ENCODE measurements around the gene NLRP6. TPM values are rescaled to one million over a fixed set of nuclear protein-coding genes. Genes with fewer than 3 reads are reported as not detected.
A peak's percentile ranks its signal among the peaks of the same experiment; 100 is the strongest.
"Not testable (repeated sequence)": the region's sequence is repeated elsewhere in the genome, so short reads cannot be mapped to it uniquely, and the experiment has no call there.

The NLRP6 gene
- total RNA-seq, 1 experiment from 2014 or later: not detected

DNA sequence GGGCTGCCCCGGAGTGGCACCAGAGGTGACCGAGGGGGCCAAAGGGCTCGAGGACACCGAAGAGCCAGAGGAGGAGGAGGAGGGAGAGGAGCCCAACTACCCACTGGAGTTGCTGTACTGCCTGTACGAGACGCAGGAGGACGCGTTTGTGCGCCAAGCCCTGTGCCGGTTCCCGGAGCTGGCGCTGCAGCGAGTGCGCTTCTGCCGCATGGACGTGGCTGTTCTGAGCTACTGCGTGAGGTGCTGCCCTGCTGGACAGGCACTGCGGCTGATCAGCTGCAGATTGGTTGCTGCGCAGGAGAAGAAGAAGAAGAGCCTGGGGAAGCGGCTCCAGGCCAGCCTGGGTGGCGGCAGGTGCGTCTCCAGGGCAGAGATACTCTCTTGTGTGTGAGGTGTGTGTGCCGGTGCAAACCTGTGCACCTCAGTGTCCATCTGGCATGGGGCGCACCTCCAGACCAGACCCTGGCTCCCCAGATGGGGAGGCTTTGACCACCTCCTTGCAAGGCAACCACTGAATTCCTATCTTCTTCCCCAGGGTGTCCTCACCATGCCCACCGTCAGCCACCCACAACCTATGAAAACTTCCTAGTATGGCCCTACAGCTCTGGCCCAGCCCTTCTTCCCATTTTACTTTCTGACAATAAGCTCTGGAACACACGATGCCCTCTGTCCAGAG lies 3.4 kb downstream of the NLRP6 start:
- Histone ChIP-seq H3K4me1 (replicated peaks) (peaks cover 9% of the 10 kb centered on the region), H3K27ac (no peak overlapping the region), H3K4me3 (no peak overlapping the region), H3K36me3 (no peaks in the 10 kb centered on the region), H3K27me3 (replicated peaks) (peaks cover 61% of the 10 kb centered on the region), H3K9me3 (replicated peaks) (0 out of 2 replicates have a peak, but pooled peaks cover 2% of the 10 kb centered on the region)
- no peak for DNase-seq (ENCODE audit: low read depth in 1 of 2, low spot score in 2 of 2)

DNA sequence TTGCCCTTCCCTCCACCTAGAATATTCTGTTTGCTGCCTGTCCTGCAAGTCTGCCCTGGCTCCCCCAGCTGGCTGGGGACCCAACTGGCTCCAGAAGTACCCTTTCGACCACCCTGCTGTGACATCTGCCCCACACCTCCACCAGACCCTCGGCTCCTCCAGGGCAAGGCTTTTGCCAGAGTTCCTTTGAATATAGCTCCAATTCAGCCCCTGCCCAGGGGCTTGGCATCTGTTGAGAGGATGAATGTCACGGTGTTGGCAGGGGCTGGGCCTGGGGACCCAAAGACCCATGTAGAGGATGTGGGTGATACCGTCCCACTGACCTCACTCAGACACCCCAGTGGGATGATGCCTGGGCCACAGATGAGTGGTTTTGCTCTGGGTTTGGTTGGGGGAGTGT lies 4.0 kb downstream of the NLRP6 start:
- DNase-seq (ENCODE audit: low read depth in 1 of 2, low spot score in 2 of 2): no peak
- peaks cover 61% of the 10 kb centered on the region for H3K27me3 ChIP-seq (replicated peaks)
- no peak overlapping the region for H3K27ac ChIP-seq
- H3K9me3 ChIP-seq (replicated peaks): 0 out of 2 replicates have a peak, but pooled peaks cover 2% of the 10 kb centered on the region
- H3K4me1 ChIP-seq (replicated peaks): peaks cover 9% of the 10 kb centered on the region
- H3K36me3 ChIP-seq: no peaks in the 10 kb centered on the region
- H3K4me3 ChIP-seq: no peak overlapping the region

- Histone ChIP-seq H3K36me3 (no peaks in the 10 kb centered on the region), H3K9me3 (replicated peaks) (0 out of 2 replicates have a peak, but pooled peaks cover 2% of the 10 kb centered on the region), H3K4me3 (no peak overlapping the region), H3K27me3 (replicated peaks) (peaks cover 57% of the 10 kb centered on the region), H3K4me1 (replicated peaks) (peaks cover 9% of the 10 kb centered on the region), H3K27ac (no peak overlapping the region)
- DNase-seq (ENCODE audit: low read depth in 1 of 2, low spot score in 2 of 2): no peak
Measured at GRCh38 chr11:282630-283360, 4.6 kb downstream of the NLRP6 start.

DNA sequence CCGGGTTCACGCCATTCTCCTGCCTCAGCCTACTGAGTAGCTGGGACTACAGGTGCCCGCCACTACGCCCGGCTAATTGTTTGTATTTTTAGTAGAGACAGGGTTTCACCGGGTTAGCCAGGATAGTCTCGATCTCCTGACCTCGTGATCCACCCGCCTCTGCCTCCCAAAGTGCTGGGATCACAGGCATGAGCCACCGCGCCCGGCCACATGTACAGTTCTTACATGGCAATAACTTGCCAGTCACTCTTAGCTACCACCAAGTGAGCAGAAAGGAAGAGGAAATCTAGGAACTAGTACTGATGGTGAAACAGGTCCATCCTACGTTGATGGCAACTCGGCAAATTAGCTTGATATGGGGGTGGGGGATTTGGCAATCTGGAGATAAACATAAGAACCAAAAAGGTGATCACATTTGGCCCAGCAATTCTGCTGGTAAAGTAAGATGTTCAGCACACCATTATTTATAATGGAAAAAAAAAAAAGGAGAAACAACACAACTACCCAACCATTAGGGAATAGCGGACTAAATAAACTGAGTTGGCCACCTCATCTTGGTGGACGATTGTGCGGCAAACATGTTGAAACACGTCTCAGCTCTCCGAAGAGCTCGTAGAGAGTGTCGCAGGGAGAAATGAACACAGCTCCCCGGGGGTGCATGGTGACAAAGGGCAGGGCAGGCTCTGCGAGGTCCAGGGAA lies 5.3 kb downstream of the NLRP6 start:
- H3K36me3 ChIP-seq: no peaks in the 10 kb centered on the region
- peaks cover 16% of the 10 kb centered on the region for H3K4me1 ChIP-seq (replicated peaks)
- DNase-seq (ENCODE audit: low read depth in 1 of 2, low spot score in 2 of 2): no peak
- H3K27me3 ChIP-seq (replicated peaks): peaks cover 57% of the 10 kb centered on the region
- no peak overlapping the region for H3K27ac ChIP-seq
- H3K4me3 ChIP-seq: no peak overlapping the region
- 0 out of 2 replicates have a peak, but pooled peaks cover 2% of the 10 kb centered on the region for H3K9me3 ChIP-seq (replicated peaks)

DNA sequence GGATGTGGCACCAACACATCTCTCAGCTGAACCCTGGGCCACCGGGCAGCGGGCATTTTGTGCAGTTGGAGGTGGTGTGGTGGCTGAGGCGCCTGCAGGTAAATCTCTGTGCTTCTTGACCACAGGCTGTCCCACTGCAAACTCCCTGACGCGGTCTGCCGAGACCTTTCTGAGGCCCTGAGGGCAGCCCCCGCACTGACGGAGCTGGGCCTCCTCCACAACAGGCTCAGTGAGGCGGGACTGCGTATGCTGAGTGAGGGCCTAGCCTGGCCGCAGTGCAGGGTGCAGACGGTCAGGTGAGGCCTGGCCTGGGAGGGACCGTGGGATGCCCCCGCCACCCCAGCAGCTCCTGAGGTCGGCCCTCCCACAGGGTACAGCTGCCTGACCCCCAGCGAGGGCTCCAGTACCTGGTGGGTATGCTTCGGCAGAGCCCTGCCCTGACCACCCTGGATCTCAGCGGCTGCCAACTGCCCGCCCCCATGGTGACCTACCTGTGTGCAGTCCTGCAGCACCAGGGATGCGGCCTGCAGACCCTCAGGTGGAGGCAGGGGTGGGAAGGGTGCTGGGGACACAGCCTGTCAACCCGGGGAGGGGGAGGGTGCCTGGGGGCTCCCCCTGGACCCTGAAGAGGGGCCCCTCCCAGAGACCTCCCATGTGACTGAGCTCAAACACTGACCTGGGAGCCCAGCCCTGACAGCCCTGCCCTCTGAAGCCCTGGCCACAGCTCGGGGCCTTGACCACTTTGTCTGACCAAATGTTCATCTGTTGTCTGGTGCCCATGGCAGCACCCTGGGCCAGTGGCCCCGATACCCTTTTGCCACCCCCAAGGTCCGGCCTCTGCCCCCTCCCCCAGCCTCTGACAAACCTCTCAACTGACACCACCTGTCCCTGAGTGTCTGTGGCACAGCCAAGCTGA lies 6.2 kb downstream of the NLRP6 start:
- Histone ChIP-seq H3K36me3 (no peaks in the 10 kb centered on the region), H3K27ac (no peak overlapping the region), H3K27me3 (replicated peaks) (peaks cover 51% of the 10 kb centered on the region), H3K9me3 (replicated peaks) (0 out of 2 replicates have a peak, but pooled peaks cover 2% of the 10 kb centered on the region), H3K4me3 (no peak overlapping the region), H3K4me1 (replicated peaks) (peaks cover 19% of the 10 kb centered on the region)
- DNase-seq (ENCODE audit: low read depth in 1 of 2, low spot score in 2 of 2): no peak

GRCh38 chr11:285021-285893 lies 7.0 kb downstream of the NLRP6 start:
- peaks cover 18% of the 10 kb centered on the region for H3K4me1 ChIP-seq (replicated peaks)
- H3K27ac ChIP-seq: no peak overlapping the region
- 0 out of 2 replicates have a peak, but pooled peaks cover under 1% of the 10 kb centered on the region for H3K9me3 ChIP-seq (replicated peaks)
- no peak overlapping the region for H3K4me3 ChIP-seq
- no peak for DNase-seq (ENCODE audit: low read depth in 1 of 2, low spot score in 2 of 2)
- H3K36me3 ChIP-seq: no peaks in the 10 kb centered on the region
- peaks cover 42% of the 10 kb centered on the region for H3K27me3 ChIP-seq (replicated peaks)

DNA sequence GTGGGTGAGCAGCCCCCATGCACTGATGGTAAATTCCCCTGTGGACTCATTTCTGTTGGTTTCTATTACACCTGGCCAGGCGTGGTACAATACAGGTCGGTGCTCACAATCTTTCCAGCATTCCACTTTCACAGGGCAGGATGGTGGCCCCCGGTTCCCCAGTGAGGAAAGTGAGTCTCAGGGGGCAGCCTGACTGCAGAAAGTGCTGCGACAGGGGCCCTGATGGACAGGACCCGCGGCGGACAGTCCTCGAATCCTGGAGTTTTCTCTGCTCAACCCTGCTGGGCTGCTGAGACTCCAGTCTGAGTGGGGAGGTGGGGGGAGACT lies 7.7 kb downstream of the NLRP6 start:
- Histone ChIP-seq H3K4me1 (replicated peaks) (peaks cover 15% of the 10 kb centered on the region), H3K9me3 (replicated peaks) (no peaks in the 10 kb centered on the region), H3K36me3 (no peaks in the 10 kb centered on the region), H3K27ac (no peak overlapping the region), H3K4me3 (no peak overlapping the region), H3K27me3 (replicated peaks) (peaks cover 36% of the 10 kb centered on the region)
- DNase-seq (ENCODE audit: low read depth in 1 of 2, low spot score in 2 of 2): no peak

GRCh38 chr11:286977-287820 lies 9.0 kb downstream of the NLRP6 start:
- not testable (repeated sequence) for H3K27ac ChIP-seq; H3K9me3 ChIP-seq (replicated peaks)

GRCh38 chr11:287821-288477 lies 9.7 kb downstream of the NLRP6 start:
- Histone ChIP-seq H3K36me3 (no peaks in the 10 kb centered on the region), H3K9me3 (replicated peaks) (no peaks in the 10 kb centered on the region), H3K4me3 (peak overlapping the region; percentile 48), H3K4me1 (replicated peaks) (peaks cover 15% of the 10 kb centered on the region), H3K27ac (no peak overlapping the region), H3K27me3 (replicated peaks) (peaks cover 15% of the 10 kb centered on the region)
- no peak for DNase-seq (ENCODE audit: low read depth in 1 of 2, low spot score in 2 of 2)

More at GRCh38 chr11:286977-287820, 9.0 kb downstream of the NLRP6 start:
- H3K27me3 ChIP-seq (replicated peaks): peaks cover 23% of the 10 kb centered on the region
- H3K4me3 ChIP-seq; DNase-seq (ENCODE audit: low read depth in 1 of 2, low spot score in 2 of 2); H3K36me3 ChIP-seq: not testable (repeated sequence)
- peaks cover 15% of the 10 kb centered on the region for H3K4me1 ChIP-seq (replicated peaks)

DNA sequence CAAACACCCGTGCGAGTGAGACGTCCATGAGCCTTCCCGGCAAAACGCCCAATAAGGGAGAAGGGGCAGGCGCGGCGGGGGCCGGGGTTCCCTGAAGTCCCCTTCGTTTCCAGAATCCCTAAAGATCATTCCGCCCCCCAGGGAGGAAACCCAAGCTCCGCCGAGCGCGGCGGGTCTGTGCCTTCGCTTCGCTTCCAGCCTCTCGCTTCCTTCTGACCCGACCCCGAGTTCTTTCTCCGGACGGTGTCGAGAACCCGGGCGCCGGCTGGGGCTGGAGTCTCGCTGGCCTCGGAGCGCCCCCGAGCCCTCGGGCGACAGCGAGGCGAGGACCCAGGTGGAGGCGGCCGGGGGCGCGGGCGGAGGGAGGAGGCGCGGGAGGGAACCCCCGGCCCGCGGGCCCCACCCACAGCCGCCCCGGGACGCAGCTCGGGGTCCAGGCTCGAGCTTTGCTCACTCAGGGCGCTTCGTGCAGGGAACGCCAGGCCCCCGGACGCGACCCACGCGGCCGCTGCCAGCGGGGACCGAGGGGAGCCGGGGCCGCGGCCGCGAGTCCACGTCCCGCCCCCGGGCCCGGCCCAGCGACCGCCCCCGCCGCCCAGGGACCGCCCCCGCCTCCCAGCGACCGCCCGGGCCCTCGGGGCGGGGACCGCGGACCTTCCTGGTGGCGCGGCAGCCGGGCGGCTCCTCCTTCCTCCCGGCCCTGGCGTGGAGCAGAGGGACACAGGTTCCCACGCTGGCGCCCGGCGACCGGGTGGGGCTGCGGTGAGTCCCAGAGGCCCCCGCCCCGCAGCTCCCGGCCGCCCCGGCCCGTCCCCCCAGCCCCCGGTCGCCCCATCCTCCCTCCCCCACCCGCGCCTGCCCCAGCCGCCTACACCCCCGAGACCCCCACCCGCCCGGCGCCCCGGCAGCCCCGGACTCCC lies 10.5 kb downstream of the NLRP6 start, which contains the start of gene PGGHG:
Gene PGGHG (plus strand): TSS at position 649 of the 920 bp plus-strand sequence. CDS start 691 bp downstream, outside the sequence.
- no peak within 1 kb of the TSS for H3K27ac ChIP-seq
- H3K9me3 ChIP-seq (replicated peaks): no peaks in the 10 kb centered on the region
- H3K4me3 ChIP-seq: peak within 1 kb of the TSS; percentile 48
- no peaks in the 10 kb centered on the region for H3K36me3 ChIP-seq
- H3K4me1 ChIP-seq (replicated peaks): peaks cover 15% of the 10 kb centered on the region
- H3K27me3 ChIP-seq (replicated peaks): peaks cover 15% of the 10 kb centered on the region
- peak in 1 of 2 experiments; percentile 25 for DNase-seq (ENCODE audit: low read depth in 1 of 2, low spot score in 2 of 2)

DNA sequence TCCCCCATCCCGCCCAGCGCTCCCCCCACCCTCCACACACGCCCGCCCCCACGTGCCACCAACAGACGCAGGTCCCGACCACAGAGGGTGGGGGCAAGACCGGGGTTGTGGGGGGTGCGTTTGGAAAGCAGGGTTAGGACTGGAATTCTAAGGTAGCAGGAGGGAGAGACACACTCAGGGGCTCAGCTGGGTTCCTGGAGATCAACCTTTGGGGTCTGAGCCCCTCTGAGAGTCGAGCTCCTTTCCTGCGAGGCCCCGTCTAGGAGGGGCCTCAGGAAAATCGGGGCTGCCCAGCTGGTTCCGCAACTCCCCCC lies 11.1 kb downstream of the NLRP6 start:
- H3K4me1 ChIP-seq (replicated peaks): peaks cover 15% of the 10 kb centered on the region
- H3K27ac ChIP-seq: no peak overlapping the region
- H3K27me3 ChIP-seq (replicated peaks): peaks cover 15% of the 10 kb centered on the region
- H3K36me3 ChIP-seq: no peaks in the 10 kb centered on the region
- no peak overlapping the region for H3K4me3 ChIP-seq
- H3K9me3 ChIP-seq (replicated peaks): no peaks in the 10 kb centered on the region
- no peak for DNase-seq (ENCODE audit: low read depth in 1 of 2, low spot score in 2 of 2)

Data from SJSA1 (cell line).